ENCODE data around the gene COPS8.

DNA sequence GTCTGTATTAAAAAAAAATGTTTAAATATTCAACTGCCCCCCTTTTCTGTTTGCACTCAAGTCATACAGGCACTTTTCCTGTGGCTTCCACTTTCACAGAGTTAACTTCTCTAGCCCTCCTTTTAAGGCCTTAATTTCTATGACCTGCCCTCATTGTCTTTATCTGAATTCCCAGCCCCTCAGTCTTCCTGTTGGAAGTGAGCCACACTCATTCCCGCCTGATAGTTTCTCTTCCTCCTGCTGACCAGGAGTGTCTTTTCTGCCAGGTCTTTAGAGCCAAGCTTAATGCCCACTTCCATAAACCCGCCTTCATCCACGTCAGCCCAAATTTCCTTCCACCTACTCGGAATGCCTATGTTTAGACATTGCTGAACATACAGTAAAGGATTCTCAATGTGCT is 10.5 kb downstream of the COPS8 start:
- TF ChIP-seq ZNF274 (IDR thresholded peaks at IDR 0.05; ENCODE audit: low read depth, low read length), result no peak
- TF ChIP-seq YY1 (IDR thresholded peaks at IDR 0.05; ENCODE audit: insufficient read depth, insufficient read length), result no peak
